ENCODE results near the gene SLC7A10. TPM values are rescaled to one million over a fixed set of nuclear protein-coding genes. Genes with fewer than 3 reads are reported as not detected.
"Not testable (repeated sequence)": the region's sequence is repeated elsewhere in the genome, so short reads cannot be mapped to it uniquely, and the experiment has no call there.

SLC7A10 gene
- total RNA-seq, 1 donor from 2014 or later: not detected

DNA sequence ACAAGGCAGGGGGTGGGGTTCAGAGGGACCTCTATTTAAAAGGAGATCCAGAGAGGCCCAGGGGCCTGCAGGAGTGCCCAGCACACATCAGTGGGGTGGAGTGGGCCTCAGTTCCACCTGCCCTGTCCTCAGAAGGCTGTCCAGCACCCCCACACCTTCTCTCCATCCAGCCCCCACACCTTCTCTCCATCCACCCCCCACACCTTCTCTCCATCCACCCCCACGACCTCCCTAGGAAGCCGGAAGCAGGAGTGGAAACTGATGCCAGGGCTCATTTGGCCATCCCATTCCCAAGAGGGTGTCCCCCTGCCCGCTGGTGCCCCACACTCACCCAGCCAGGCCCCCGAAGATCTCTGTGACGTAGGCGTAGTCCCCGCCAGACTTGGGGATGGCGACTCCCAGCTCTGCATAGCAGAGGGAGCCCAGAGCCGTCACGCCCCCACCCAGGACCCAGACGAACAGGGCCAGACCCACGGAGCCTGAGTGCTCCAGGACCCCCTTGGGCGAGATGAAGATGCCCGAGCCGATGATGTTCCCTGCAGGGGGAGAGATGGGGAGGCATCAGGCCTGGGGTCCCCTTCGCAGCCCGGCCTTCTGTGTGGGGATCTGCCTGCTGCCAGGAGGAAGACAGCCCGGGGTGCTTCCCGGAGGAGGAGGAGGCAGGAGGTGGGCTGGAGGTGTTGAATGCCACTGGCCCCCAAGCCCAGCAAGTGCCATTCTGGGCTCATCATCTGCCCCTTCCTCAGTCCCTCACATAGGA is 10.0 kb downstream of the SLC7A10 start:
- Mint-ChIP-seq H3K27ac (no peak overlapping the region), H3K36me3 (ENCODE audit: low read depth) (no peaks in the 10 kb centered on the region), H3K9me3 (no peaks in the 10 kb centered on the region), H3K4me1 (ENCODE audit: low read depth) (no peaks in the 10 kb centered on the region), H3K27me3 (ENCODE audit: insufficient read depth) (no peaks in the 10 kb centered on the region), H3K4me3 (no peak overlapping the region)
- intact Hi-C loops (cut with micrococcal nuclease): no loop called here
- no peak for DNase-seq (ENCODE audit: low spot score)

DNA sequence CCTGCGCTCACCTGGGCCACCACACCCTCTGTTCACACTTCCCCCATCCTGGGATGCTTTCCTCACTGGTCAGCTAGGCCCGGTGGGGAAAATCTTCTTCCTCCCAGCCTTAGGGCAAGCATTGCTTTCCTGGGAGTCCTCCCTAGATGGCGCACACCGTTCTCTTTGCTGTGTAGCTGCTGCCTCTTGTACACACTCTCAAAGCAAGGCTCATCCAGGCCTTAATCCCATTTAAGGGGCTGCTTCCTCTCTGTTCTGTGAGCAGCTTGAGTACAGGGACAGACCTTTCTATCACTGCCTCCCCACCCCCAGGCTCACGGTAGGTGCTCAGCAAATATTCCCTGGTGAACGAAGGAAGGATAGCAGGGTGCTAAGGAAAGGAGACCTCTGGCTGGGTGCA is 11.1 kb downstream of the SLC7A10 start:
- Mint-ChIP-seq H3K36me3 (ENCODE audit: low read depth) (no peaks in the 10 kb centered on the region), H3K27me3 (ENCODE audit: insufficient read depth) (no peaks in the 10 kb centered on the region), H3K27ac (no peak overlapping the region), H3K4me1 (ENCODE audit: low read depth) (no peaks in the 10 kb centered on the region), H3K9me3 (no peaks in the 10 kb centered on the region), H3K4me3 (no peak overlapping the region)
- no peak for DNase-seq (ENCODE audit: low spot score)
- intact Hi-C loops (cut with micrococcal nuclease): no loop called here

- H3K27me3 Mint-ChIP-seq (ENCODE audit: insufficient read depth): no peaks in the 10 kb centered on the region
- intact Hi-C loops (cut with micrococcal nuclease): no loop called here
- no peak for DNase-seq (ENCODE audit: low spot score)
- H3K9me3 Mint-ChIP-seq: no peaks in the 10 kb centered on the region
- no peaks in the 10 kb centered on the region for H3K36me3 Mint-ChIP-seq (ENCODE audit: low read depth)
- H3K4me3 Mint-ChIP-seq: no peak overlapping the region
- no peaks in the 10 kb centered on the region for H3K4me1 Mint-ChIP-seq (ENCODE audit: low read depth)
- H3K27ac Mint-ChIP-seq: no peak overlapping the region
These were observed 13.0 kb downstream of the SLC7A10 start for GRCh38 chr19:33212436-33213172.

DNA sequence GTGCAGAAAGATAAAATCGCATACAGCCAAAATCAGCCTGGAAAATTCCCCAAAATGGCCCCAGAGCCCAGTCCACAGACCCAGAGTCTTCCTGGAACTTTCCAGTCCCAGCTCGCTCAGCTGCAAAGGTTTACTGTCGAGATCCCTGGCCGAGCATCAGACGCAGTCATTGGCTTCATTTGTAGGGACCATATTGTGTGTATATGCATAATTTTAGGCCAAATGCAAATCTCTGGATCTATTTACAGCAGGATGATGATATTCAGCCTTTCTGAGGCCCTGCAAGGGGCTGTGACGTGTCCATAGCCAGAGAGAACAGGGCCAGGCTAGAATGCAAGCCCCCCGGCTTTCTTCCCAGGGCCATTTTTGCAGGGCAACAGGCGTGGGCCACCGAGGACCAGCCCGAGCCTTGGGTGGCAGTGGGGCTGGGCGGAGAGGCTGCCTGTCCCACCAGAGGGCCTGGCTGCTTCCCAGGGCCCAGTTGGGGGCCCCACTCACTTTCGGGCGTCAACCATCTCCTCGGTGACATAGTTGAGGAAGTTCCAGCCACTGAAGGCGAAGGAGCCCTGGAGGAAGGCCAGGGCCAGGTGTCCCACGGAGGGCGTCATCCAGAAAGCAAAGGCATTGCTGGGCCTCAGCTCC is 13.7 kb downstream of the SLC7A10 start:
- Mint-ChIP-seq H3K4me3 (no peak overlapping the region), H3K9me3 (no peaks in the 10 kb centered on the region), H3K36me3 (ENCODE audit: low read depth) (no peaks in the 10 kb centered on the region), H3K27ac (no peak overlapping the region), H3K4me1 (ENCODE audit: low read depth) (no peaks in the 10 kb centered on the region), H3K27me3 (ENCODE audit: insufficient read depth) (no peaks in the 10 kb centered on the region)
- DNase-seq (ENCODE audit: low spot score): no peak
- intact Hi-C loops (cut with micrococcal nuclease): no loop called here

DNA sequence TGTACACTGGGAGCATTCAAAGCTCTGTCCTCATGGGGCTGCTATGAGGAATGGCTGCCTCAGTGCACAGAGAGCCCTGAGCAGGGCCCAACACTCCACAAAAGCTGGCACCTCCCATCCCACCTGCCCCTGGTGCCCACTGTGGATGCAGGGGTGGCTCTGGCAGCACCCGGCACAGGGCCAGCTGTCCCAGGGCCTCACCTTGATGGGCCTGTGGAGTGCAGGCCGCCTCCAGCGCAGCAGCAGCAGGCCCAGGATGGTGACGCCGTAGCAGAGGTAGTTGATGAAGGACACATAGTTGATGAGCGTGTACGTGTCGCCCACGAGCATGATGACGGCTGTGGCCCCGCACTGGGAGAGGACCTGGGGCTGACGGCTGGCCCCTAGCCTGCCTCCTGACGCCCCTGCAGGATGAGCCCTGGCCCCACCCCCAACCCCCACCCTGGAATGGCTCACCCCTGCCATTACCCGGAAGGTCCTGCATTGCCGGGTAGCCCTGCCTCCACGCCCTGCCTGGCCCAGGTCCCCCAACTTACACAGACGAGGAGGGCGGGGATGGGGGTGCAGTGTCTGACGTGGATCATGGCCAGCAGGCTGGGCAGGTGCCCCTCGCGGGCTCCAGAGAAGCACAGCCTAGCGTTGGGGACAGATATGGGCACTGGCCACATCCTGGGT is 15.2 kb downstream of the SLC7A10 start:
- intact Hi-C loops (cut with micrococcal nuclease): no loop called here

GRCh38 chr19:33209850-33210230 is 15.8 kb downstream of the SLC7A10 start:
- DNase-seq (ENCODE audit: low spot score); H3K27ac Mint-ChIP-seq; H3K9me3 Mint-ChIP-seq; H3K36me3 Mint-ChIP-seq (ENCODE audit: low read depth); H3K27me3 Mint-ChIP-seq (ENCODE audit: insufficient read depth); intact Hi-C loops (cut with micrococcal nuclease); H3K4me1 Mint-ChIP-seq (ENCODE audit: low read depth); H3K4me3 Mint-ChIP-seq: not testable (repeated sequence)

More for the DNA sequence above, 15.2 kb downstream of the SLC7A10 start:
- Mint-ChIP-seq H3K9me3 (no peaks in the 10 kb centered on the region), H3K4me3 (no peak overlapping the region), H3K27me3 (ENCODE audit: insufficient read depth) (no peaks in the 10 kb centered on the region), H3K4me1 (ENCODE audit: low read depth) (no peaks in the 10 kb centered on the region), H3K27ac (no peak overlapping the region), H3K36me3 (ENCODE audit: low read depth) (no peaks in the 10 kb centered on the region)
- no peak for DNase-seq (ENCODE audit: low spot score)

GRCh38 chr19:33208904-33209849 is 16.5 kb downstream of the SLC7A10 start:
- intact Hi-C loops (cut with micrococcal nuclease): no loop called here
- Mint-ChIP-seq H3K36me3 (ENCODE audit: low read depth) (no peaks in the 10 kb centered on the region), H3K27ac (no peak overlapping the region), H3K4me3 (no peak overlapping the region), H3K27me3 (ENCODE audit: insufficient read depth) (no peaks in the 10 kb centered on the region), H3K4me1 (ENCODE audit: low read depth) (no peaks in the 10 kb centered on the region), H3K9me3 (no peaks in the 10 kb centered on the region)
- no peak for DNase-seq (ENCODE audit: low spot score)

GRCh38 chr19:33208371-33208895 is 17.2 kb downstream of the SLC7A10 start:
- intact Hi-C loops (cut with micrococcal nuclease): no loop called here
- DNase-seq (ENCODE audit: low spot score): no peak
- H3K27ac Mint-ChIP-seq: no peak overlapping the region

GRCh38 chr19:33207903-33208302 is 17.7 kb downstream of the SLC7A10 start:
- H3K4me3 Mint-ChIP-seq: no peak overlapping the region
- no peak for DNase-seq (ENCODE audit: low spot score)
- no peaks in the 10 kb centered on the region for H3K27me3 Mint-ChIP-seq (ENCODE audit: insufficient read depth)
- H3K27ac Mint-ChIP-seq: no peak overlapping the region
- H3K4me1 Mint-ChIP-seq (ENCODE audit: low read depth): no peaks in the 10 kb centered on the region
- intact Hi-C loops (cut with micrococcal nuclease): no loop called here
- H3K36me3 Mint-ChIP-seq (ENCODE audit: low read depth): no peaks in the 10 kb centered on the region
- H3K9me3 Mint-ChIP-seq: no peaks in the 10 kb centered on the region

More at GRCh38 chr19:33208371-33208895, 17.2 kb downstream of the SLC7A10 start:
- Mint-ChIP-seq H3K4me1 (ENCODE audit: low read depth) (no peaks in the 10 kb centered on the region), H3K36me3 (ENCODE audit: low read depth) (no peaks in the 10 kb centered on the region), H3K9me3 (no peaks in the 10 kb centered on the region), H3K27me3 (ENCODE audit: insufficient read depth) (no peaks in the 10 kb centered on the region), H3K4me3 (no peak overlapping the region)

DNA sequence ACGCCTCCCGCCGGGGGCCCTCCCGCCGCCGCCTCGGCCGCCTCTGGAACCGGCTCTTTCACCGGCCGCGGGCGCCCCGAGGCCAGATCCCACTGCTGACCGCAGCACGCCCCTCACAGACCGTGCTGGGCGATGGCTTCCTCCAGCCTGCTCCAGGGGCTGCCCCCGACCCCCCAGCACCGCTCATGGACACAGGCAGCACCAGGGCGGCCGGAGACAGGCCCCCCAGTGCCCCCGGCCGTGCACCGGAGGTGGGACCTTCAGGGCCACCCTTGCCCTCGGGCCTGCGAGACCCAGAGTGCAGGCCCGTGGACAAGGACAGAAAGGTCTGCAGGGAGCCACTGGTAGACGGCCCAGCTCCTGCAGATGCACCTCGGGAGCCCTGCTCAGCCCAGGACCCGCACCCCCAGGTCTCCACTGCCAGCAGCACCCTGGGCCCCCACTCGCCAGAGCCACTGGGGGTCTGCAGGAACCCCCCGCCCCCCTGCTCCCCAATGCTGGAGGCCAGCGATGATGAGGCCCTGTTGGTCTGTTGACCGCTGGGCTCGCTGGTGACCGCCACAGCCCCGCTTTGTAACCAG is 18.5 kb downstream of the SLC7A10 start:
- H3K27me3 Mint-ChIP-seq (ENCODE audit: insufficient read depth): no peaks in the 10 kb centered on the region
- H3K9me3 Mint-ChIP-seq: no peaks in the 10 kb centered on the region
- no peaks in the 10 kb centered on the region for H3K36me3 Mint-ChIP-seq (ENCODE audit: low read depth)
- intact Hi-C loops (cut with micrococcal nuclease): no loop called here
- no peaks in the 10 kb centered on the region for H3K4me1 Mint-ChIP-seq (ENCODE audit: low read depth)
- no peak for DNase-seq (ENCODE audit: low spot score)
- no peak overlapping the region for H3K27ac Mint-ChIP-seq
- no peak overlapping the region for H3K4me3 Mint-ChIP-seq

DNA sequence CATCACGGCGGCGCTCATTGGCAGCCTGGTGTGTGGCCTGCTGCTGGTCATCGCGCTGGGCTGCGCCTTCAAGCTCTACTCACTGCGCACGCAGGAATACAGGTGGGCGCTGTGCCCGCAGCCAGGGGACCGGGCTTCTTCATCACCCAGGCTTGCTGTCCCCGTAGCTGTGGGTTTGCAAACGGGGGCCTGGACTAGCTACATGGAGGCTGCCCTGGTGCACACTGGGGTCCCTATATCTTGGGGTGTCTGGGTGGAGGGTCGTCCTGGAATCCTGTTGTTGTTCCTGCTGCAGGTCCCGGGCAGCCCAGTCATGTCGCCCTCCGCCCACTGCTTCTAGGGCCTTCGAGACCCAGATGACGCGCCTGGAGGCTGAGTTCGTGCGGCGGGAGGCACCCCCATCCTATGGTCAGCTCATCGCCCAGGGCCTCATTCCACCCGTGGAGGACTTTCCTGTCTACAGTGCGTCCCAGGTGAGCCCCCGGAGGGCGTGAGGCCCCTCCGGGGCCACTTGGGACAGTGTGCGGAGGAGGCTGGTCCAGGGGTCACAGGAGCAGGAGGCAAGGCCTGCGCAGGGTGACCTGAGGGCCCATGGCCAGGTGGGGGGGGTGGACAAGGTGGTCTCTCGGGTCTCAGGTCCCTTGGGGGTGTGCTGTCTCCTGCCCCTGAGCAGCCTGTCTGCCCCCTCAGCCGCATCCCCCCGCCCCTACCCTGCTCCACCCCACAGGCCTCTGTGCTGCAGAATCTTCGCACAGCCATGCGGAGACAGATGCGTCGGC is 19.2 kb downstream of the SLC7A10 start:
- no peaks in the 10 kb centered on the region for H3K4me1 Mint-ChIP-seq (ENCODE audit: low read depth)
- no peak for DNase-seq (ENCODE audit: low spot score)
- H3K27me3 Mint-ChIP-seq (ENCODE audit: insufficient read depth): no peaks in the 10 kb centered on the region
- intact Hi-C loops (cut with micrococcal nuclease): no loop called here
- H3K36me3 Mint-ChIP-seq (ENCODE audit: low read depth): no peaks in the 10 kb centered on the region
- H3K9me3 Mint-ChIP-seq: no peaks in the 10 kb centered on the region
- no peak overlapping the region for H3K27ac Mint-ChIP-seq
- no peak overlapping the region for H3K4me3 Mint-ChIP-seq
